Measurements from ENCODE around the gene CENPL. TPM values are rescaled to one million over a fixed set of nuclear protein-coding genes. Genes with fewer than 3 reads are reported as not detected.

The CENPL gene
- total RNA-seq, 1 experiment from 2014 or later: 30.3 TPM

GRCh38 chr1:173869021-173869359 is 44.3 kb upstream of the CENPL start:
- H3K4me3 Mint-ChIP-seq (ENCODE audit: low read depth, unreplicated experiment): peak overlapping the region; percentile 81

GRCh38 chr1:173868266-173869020 is 43.8 kb upstream of the CENPL start, which contains the start of gene ZBTB37:
ZBTB37 (plus strand) TSS chr1:173868380; CDS start chr1:173870226, 1,846 bp downstream.
- no TSS peak for BruUV-seq (replicated peaks)
- Mint-ChIP-seq H3K4me3 (ENCODE audit: low read depth, unreplicated experiment) (peak within 1 kb of the TSS; percentile 81), H3K9me3 (ENCODE audit: low read depth, unreplicated experiment) (no peaks in the 10 kb centered on the region), H3K36me3 (ENCODE audit: insufficient read depth, unreplicated experiment) (peaks cover 57% of the 10 kb centered on the region), H3K27me3 (ENCODE audit: unreplicated experiment) (peaks cover 13% of the 10 kb centered on the region), H3K27ac (ENCODE audit: unreplicated experiment) (peak within 1 kb of the TSS; percentile 100), H3K4me1 (ENCODE audit: low read depth, unreplicated experiment) (peaks cover 28% of the 10 kb centered on the region)
- intact Hi-C loops (cut with micrococcal nuclease; ENCODE audit: unreplicated experiment): loop anchor here (5.0 kb wide), 2 partner anchors 154 to 204 kb away; partner anchors contain the start of gene RC3H1
- peak; percentile 100 for DNase-seq
- CTCF ChIA-PET: interaction anchor here (0.6 to 1.1 kb wide), 7 partner anchors 8 to 1026 kb away, joined by 3 to 8 read pairs (median 3); partner anchors contain the start of genes CENPL, DARS2 and KLHL20
- TF ChIP-seq CTCF (IDR thresholded peaks at IDR 0.05; ENCODE audit: unreplicated experiment): no peak

More at GRCh38 chr1:173869021-173869359, 44.3 kb upstream of the CENPL start:
- Mint-ChIP-seq H3K4me1 (ENCODE audit: low read depth, unreplicated experiment) (peaks cover 23% of the 10 kb centered on the region), H3K27ac (ENCODE audit: unreplicated experiment) (peak overlapping the region; percentile 100), H3K27me3 (ENCODE audit: unreplicated experiment) (peaks cover 13% of the 10 kb centered on the region), H3K9me3 (ENCODE audit: low read depth, unreplicated experiment) (no peaks in the 10 kb centered on the region), H3K36me3 (ENCODE audit: insufficient read depth, unreplicated experiment) (peaks cover 52% of the 10 kb centered on the region)
- BruUV-seq (replicated peaks): TSS peak; percentile 44
- TF ChIP-seq CTCF (IDR thresholded peaks at IDR 0.05; ENCODE audit: unreplicated experiment): no peak
- no peak for DNase-seq
- intact Hi-C loops (cut with micrococcal nuclease; ENCODE audit: unreplicated experiment): loop anchor here (5.0 kb wide), 2 partner anchors 153 to 203 kb away; partner anchors contain the start of gene RC3H1
- CTCF ChIA-PET: interaction anchor here (0.8 kb wide), 1 partner anchor 154 kb away, joined by 3 read pairs; the partner anchor contains the start of gene KLHL20

- H3K9me3 Mint-ChIP-seq (ENCODE audit: low read depth, unreplicated experiment): no peaks in the 10 kb centered on the region
- H3K27me3 Mint-ChIP-seq (ENCODE audit: unreplicated experiment): peaks cover 13% of the 10 kb centered on the region
- TF ChIP-seq CTCF (IDR thresholded peaks at IDR 0.05; ENCODE audit: unreplicated experiment): no peak
- no TSS peak for BruUV-seq (replicated peaks)
- peak within 1 kb of the TSS; percentile 81 for H3K4me3 Mint-ChIP-seq (ENCODE audit: low read depth, unreplicated experiment)
- H3K4me1 Mint-ChIP-seq (ENCODE audit: low read depth, unreplicated experiment): peaks cover 28% of the 10 kb centered on the region
- peaks cover 63% of the 10 kb centered on the region for H3K36me3 Mint-ChIP-seq (ENCODE audit: insufficient read depth, unreplicated experiment)
- intact Hi-C loops (cut with micrococcal nuclease; ENCODE audit: unreplicated experiment): loop anchor here (5.0 kb wide), 2 partner anchors 154 to 204 kb away; partner anchors contain the start of gene RC3H1
- CTCF ChIA-PET: interaction anchor here (0.6 to 1.1 kb wide), 6 partner anchors 8 to 1027 kb away, joined by 3 to 8 read pairs (median 4); partner anchors contain the start of genes CENPL and DARS2
- peak within 1 kb of the TSS; percentile 100 for H3K27ac Mint-ChIP-seq (ENCODE audit: unreplicated experiment)
- peak; percentile 100 for DNase-seq
Observed at GRCh38 chr1:173867753-173868265, 43.1 kb upstream of the CENPL start, which contains the start of gene GAS5. GAS5 (minus strand) TSS chr1:173867989.

GRCh38 chr1:173867141-173867752 is 42.6 kb upstream of the CENPL start:
- TF ChIP-seq CTCF (IDR thresholded peaks at IDR 0.05; ENCODE audit: unreplicated experiment): no peak
- Mint-ChIP-seq H3K36me3 (ENCODE audit: insufficient read depth, unreplicated experiment) (peaks cover 69% of the 10 kb centered on the region), H3K4me1 (ENCODE audit: low read depth, unreplicated experiment) (peaks cover 28% of the 10 kb centered on the region), H3K4me3 (ENCODE audit: low read depth, unreplicated experiment) (peak overlapping the region; percentile 81), H3K9me3 (ENCODE audit: low read depth, unreplicated experiment) (no peaks in the 10 kb centered on the region), H3K27ac (ENCODE audit: unreplicated experiment) (peak overlapping the region; percentile 100), H3K27me3 (ENCODE audit: unreplicated experiment) (peaks cover 13% of the 10 kb centered on the region)
- BruUV-seq (replicated peaks): TSS peak; percentile 44
- intact Hi-C loops (cut with micrococcal nuclease; ENCODE audit: unreplicated experiment): loop anchor here (5.0 kb wide), 2 partner anchors 155 to 205 kb away; partner anchors contain the start of gene RC3H1
- DNase-seq: peak; percentile 41
- CTCF ChIA-PET: interaction anchor here (1.1 kb wide), 1 partner anchor 248 kb away, joined by 4 read pairs; no protein-coding TSS in a partner anchor

Measured in Calu3 (cell line).